Kidney (tissue), 14 donors: Measurements from ENCODE around the gene RASD1. TPM values are rescaled to one million over a fixed set of nuclear protein-coding genes. Genes with fewer than 3 reads are reported as not detected.

Experiments
- DNase-seq, 5 donors: peaks; one replicate each; pipeline ENCODE4 v3.0.0-alpha.2; 2013 to 2020
- FAIRE-seq: peaks from 2 replicates; lab custom pipeline; 2012; peaks lifted over from hg19 to GRCh38; lab: Jason Lieb, UNC
- H3K27ac ChIP-seq, 2 donors: one replicate each; pipeline ENCODE4 v1.7.0; 2013; ENCODE audit warnings: low read depth in 2 of 2, low read length in 2 of 2, inconsistent platforms in 1 of 2
- H3K27me3 ChIP-seq: one replicate; pipeline ENCODE4 v1.7.1; 2013; ENCODE audit warnings: low read length, inconsistent platforms; ENCODE audit not compliant: control insufficient read depth, insufficient read depth
- H3K36me3 ChIP-seq, 3 donors: one replicate each; pipeline versions ENCODE4 v1.7.0 to v1.7.1; 2013; ENCODE audit warnings: low read length in 3 of 3, control low read depth in 1 of 3, inconsistent platforms in 1 of 3; ENCODE audit not compliant: insufficient read depth in 3 of 3, control insufficient read depth in 2 of 3
- H3K4me1 ChIP-seq, 3 donors: one replicate each; pipeline versions ENCODE4 v1.7.0 to v1.7.1; 2013; ENCODE audit warnings: low read length in 3 of 3, inconsistent platforms in 1 of 3, low read depth in 1 of 3; ENCODE audit not compliant: control insufficient read depth in 2 of 3, insufficient read depth in 2 of 3
- H3K4me3 ChIP-seq, 3 donors: one replicate each; pipeline versions ENCODE4 v1.7.0 to v1.8.1; 2013; ENCODE audit warnings: low read length in 3 of 3, control low read depth in 1 of 3, inconsistent platforms in 1 of 3
- H3K9ac ChIP-seq, 3 donors: one replicate each; pipeline versions ENCODE4 v1.7.0 to v1.7.1; 2013; ENCODE audit warnings: low read length in 3 of 3, control low read depth in 1 of 3, inconsistent platforms in 1 of 3
- H3K9me3 ChIP-seq, 3 donors: one replicate each; pipeline versions ENCODE4 v1.7.0 to v1.7.1; 2013; ENCODE audit warnings: low read length in 3 of 3, control low read depth in 1 of 3, inconsistent platforms in 1 of 3; ENCODE audit not compliant: control insufficient read depth in 2 of 3, insufficient read depth in 1 of 3
- CTCF ChIP-seq: IDR thresholded peaks from 3 replicates; pipeline ENCODE4 v1.5.1; 2012; ENCODE audit warnings: mild to moderate bottlenecking, moderate library complexity, borderline replicate concordance; ENCODE audit not compliant: insufficient read depth; ENCODE audit errors: extremely low read depth
- intact Hi-C: fragments of 100-400 bp; cut with DNase I; formaldehyde crosslinking; loops from one replicate; pipeline ENCODE4 v1.11.1; 2022
- polyA plus RNA-seq: library from polyadenylated mRNA; stranded (reverse); fragments of 350-450 nt; fragmentation: Illumina TruSeq; extraction: RNeasy Lipid Tissue Mini Kit (QIAGEN cat#74804); gene quantifications from one replicate; pipeline ENCODE4 v1.2.3, GENCODE V29; 2014; ENCODE audit warnings: low read depth, low replicate concordance; ENCODE audit not compliant: insufficient read depth
- total RNA-seq: library from RNA; stranded (reverse); fragmentation: NEBNext Ultra II Directional; extraction: Animal tissue kit (Norgen Biotek cat#: 25700); gene quantifications from one replicate; pipeline ENCODE4 v1.2.1, GENCODE V29; 2021
- donor health status: control.
- donor health status: control.
- donor health status: control.
- donor health status: control.
- donor health status: control.
- donor health status: DM: yes; HTN: yes; CAD: no.
- donor health status: Normal renal cell carcinoma (clear cell type).

RASD1 gene
- total and polyA plus RNA-seq, 2 donors from 2014 or later = 103 to 147 TPM

GRCh38 chr17:17533901-17534441 lies 37.8 kb upstream of the RASD1 start:
- no peak overlapping the region for H3K27ac ChIP-seq
- H3K4me3 ChIP-seq = no peak overlapping the region
- intact Hi-C loops = no loop called here
- no peaks in the 10 kb centered on the region for H3K9me3 ChIP-seq
- H3K36me3 ChIP-seq = no peaks in the 10 kb centered on the region
- FAIRE-seq = no peak
- no peak overlapping the region for H3K9ac ChIP-seq
- peaks cover 0 to 4% (median 0%) of the 10 kb centered on the region in 3 donors for H3K4me1 ChIP-seq
- no peaks in the 10 kb centered on the region for H3K27me3 ChIP-seq
- TF ChIP-seq CTCF = no peak
- DNase-seq = no peak

- DNase-seq = no peak
- Histone ChIP-seq H3K36me3 (no peaks in the 10 kb centered on the region), H3K9ac (no peak overlapping the region), H3K27me3 (no peaks in the 10 kb centered on the region), H3K4me1 (peaks cover 0 to 4% (median 0%) of the 10 kb centered on the region in 3 donors), H3K27ac (no peak overlapping the region), H3K9me3 (no peaks in the 10 kb centered on the region), H3K4me3 (no peak overlapping the region)
- FAIRE-seq = no peak
- intact Hi-C loops = no loop called here
- no peak for TF ChIP-seq CTCF
These were observed 36.8 kb upstream of the RASD1 start for GRCh38 chr17:17532991-17533390.

- H3K4me1 ChIP-seq = peaks cover 0 to 4% (median 0%) of the 10 kb centered on the region in 3 donors
- no peak for FAIRE-seq
- H3K27me3 ChIP-seq = no peaks in the 10 kb centered on the region
- no peak for TF ChIP-seq CTCF
- no peak overlapping the region for H3K27ac ChIP-seq
- intact Hi-C loops = no loop called here
- no peak overlapping the region for H3K9ac ChIP-seq
- no peaks in the 10 kb centered on the region for H3K9me3 ChIP-seq
- DNase-seq = no peak
- no peaks in the 10 kb centered on the region for H3K36me3 ChIP-seq
- H3K4me3 ChIP-seq = no peak overlapping the region
These were observed 35.0 kb upstream of the RASD1 start for GRCh38 chr17:17531156-17531555.
